CD4-positive, alpha-beta T cell treated with Interleukin-15 for 1 hour (primary cell): Measurements from ENCODE around the gene CCDC38.
"Not testable (repeated sequence)": the region's sequence is repeated elsewhere in the genome, so short reads cannot be mapped to it uniquely, and the experiment has no call there.

Source experiments
- DNase-seq: peaks from one replicate; pipeline ENCODE4 v3.0.0-alpha.2; 2020

Gene CCDC38

GRCh38 chr12:95942524-95943329, at the start of gene CCDC38:
Gene CCDC38, minus strand, starts transcription at chr12:95942614. Its CDS starts 6,105 bp downstream, at chr12:95936509.
- DNase-seq, result peak; percentile 83

- no peak for DNase-seq
Measured at GRCh38 chr12:95990136-95990535, 47.7 kb upstream of the CCDC38 start.

- no peak for DNase-seq
Measured at GRCh38 chr12:95989504-95990123, 47.2 kb upstream of the CCDC38 start.

DNA sequence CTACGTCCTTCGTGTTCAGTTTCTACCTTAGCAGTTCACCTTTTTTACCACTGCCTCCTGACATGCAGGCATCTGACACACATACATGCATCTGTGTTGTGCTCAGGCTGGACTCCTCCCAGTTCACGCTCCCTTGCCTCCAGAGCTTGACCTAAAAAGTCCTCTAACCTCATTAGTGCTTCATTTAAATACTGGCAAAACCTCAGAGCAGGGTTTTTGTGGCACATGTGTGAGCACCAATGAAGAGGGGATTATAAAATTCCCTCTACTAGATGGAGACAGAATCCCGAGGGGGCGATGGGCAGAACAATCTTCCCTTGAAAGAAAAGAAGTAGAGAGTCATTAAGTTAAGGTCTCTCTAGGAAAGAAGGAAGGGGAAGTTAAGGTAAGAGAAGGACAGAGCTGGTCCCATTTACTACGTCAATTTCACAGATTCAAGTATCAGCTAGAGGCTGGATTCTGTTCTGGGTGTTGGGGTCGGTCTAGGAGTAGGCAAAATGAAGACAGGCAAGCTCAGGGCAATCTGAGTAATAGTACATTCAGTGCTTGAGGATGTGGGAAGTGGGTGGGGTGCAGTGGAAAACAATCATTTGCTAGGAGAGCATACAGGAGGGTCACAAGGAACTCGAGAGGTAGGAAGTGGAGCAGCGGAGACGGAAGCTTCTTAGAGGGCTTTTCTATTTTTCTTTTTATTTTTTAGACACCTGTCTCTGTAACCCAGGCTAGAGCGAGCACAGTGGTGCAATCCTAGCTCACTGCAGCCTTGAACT, 46.3 kb upstream of the CCDC38 start:
- DNase-seq, result no peak

DNA sequence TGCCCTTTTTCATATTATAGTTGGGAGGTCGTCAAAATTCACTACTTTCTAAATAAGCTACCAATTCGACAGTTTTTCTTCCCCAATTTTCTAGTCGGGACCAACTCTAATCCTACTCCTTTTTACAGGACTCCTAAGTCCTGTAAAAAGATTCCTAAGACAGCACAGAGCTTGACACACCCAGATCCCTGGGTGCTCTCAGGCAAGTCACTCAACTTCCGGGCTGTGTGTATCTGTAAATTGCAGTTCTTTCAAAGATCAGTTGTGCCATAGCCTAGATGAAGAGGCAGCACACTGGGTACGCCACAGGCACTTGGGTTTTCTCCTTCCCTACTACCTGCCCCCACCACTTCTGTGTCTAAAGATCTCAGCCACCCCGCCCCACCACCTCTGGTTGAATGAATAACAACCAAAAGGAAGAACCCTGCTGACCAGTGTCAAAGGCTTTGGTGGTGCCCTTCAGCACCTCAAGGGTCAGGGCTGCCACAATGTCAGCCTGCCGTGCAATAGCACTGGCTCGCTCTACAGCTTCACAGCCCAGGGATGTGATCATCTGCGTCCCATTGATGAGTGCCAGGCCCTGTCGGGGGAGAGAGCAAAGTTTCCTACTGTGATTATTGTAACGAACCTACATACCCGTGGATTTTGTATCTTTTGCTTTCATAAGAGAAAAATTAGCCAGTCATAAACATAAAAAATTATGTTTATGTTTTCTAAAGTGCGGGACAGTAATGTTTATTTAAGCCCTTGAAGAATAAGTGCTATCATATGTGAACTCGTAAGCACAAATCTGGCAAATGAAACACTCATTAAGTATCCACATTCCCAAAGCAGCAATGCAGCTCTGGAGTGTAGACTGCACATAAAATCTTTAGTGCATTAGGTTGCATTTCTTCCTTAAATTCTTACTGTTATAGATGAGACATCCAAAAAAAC, 44.5 kb upstream of the CCDC38 start:
- DNase-seq, result no peak

DNA sequence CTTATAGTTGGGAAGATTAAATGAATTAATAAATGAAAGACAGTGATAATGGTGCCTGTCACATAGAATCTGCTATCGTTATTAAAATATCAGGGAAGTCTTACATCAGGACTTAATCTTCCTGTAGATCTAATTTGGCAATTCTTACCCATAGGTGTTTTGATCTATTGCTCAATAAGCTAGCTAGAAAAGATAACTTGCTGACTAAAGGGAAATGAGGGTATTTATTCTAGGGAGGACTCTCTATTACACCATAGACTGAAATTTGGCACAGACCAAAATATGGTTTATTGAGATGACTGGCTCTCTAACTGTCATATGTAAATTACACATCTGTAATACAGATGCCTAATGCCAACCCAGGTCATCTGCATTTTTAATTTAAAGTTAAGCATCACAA, 42.3 kb upstream of the CCDC38 start:
- no peak for DNase-seq

GRCh38 chr12:95982602-95983001, 40.2 kb upstream of the CCDC38 start:
- DNase-seq, result no peak

GRCh38 chr12:95980437-95980836, 38.0 kb upstream of the CCDC38 start:
- no peak for DNase-seq

GRCh38 chr12:95978774-95979173, 36.4 kb upstream of the CCDC38 start:
- DNase-seq, result no peak

DNA sequence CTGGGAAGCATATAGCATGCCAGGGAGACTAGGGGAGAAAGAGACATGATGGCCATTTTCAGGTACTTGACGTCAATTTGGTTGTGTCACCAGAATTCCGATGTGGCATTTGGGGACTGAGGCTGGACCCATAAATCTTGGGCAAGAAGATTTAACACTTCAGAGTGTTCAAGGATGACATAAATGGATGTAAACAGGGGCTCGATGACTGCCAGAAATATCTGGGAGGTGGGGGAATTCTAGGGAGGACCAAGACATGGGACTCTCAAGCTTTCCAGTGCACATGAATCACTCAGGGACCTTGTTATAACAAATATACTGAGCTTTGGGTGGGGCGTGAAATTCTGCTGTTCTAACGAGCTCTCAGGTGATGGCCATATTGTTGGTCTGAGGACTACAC, 35.9 kb upstream of the CCDC38 start:
- no peak for DNase-seq

- no peak for DNase-seq
Measured at GRCh38 chr12:95977764-95978305, 35.4 kb upstream of the CCDC38 start.

- DNase-seq, result no peak
Measured at GRCh38 chr12:95976416-95976832, 34.0 kb upstream of the CCDC38 start.

- DNase-seq, result no peak
Measured at GRCh38 chr12:95975491-95975890, 33.1 kb upstream of the CCDC38 start.

- no peak for DNase-seq
Measured at GRCh38 chr12:95974358-95974757, 31.9 kb upstream of the CCDC38 start.

- no peak for DNase-seq
Measured at GRCh38 chr12:95972832-95973456, 30.5 kb upstream of the CCDC38 start.

GRCh38 chr12:95970905-95971304, 28.5 kb upstream of the CCDC38 start:
- DNase-seq, result no peak

- DNase-seq, result not testable (repeated sequence)
Measured at GRCh38 chr12:95969116-95969515, 26.7 kb upstream of the CCDC38 start.

GRCh38 chr12:95967301-95967700, 24.9 kb upstream of the CCDC38 start:
- no peak for DNase-seq

- DNase-seq, result no peak
Measured at GRCh38 chr12:95966287-95966870, 24.0 kb upstream of the CCDC38 start.

DNA sequence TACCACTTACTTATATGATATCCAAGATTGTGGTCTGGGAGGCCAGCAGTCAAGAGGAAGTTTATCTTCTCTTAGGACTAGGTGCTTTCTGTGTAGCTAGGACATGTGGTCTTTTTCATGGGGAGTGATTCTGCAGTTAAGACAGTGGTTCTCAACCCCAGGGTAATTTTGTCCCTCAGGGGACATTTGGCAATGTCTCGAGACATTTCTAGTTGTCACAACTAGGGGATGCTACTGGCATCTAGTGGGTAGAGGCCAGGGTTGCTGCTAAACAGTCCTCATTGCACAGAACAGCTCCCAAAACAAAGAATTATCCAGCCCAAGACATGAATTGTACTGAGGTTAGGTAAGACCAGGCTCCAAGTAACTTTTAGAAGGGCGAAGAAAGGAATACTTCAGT, 20.7 kb upstream of the CCDC38 start:
- no peak for DNase-seq

DNA sequence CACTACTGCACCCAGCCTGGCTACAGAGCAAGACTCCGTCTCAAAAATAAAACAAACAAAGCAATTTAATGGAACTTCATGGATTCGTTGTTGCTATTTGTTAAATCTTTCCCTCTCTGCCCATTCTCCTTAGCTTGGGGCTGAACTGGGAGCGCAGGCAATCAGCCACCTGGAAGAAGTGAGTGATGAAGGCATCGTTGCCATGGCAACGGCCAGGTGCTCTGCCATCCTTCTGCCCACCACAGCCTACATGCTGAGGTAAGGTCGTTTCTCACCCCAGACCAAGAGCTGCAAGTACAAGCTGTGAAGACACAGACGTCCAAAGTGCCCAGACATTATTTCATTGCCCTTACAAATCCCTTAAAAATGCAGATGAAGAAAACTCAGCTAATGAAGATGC, 19.8 kb upstream of the CCDC38 start:
- DNase-seq, result no peak
